Aorta (tissue), 5 donors: ENCODE data around the gene SLC44A1. TPM values are rescaled to one million over a fixed set of nuclear protein-coding genes. Genes with fewer than 3 reads are reported as not detected.

Source experiments
- ATAC-seq: fragments of 200-7000 bp; cut with Tn5 transposase; one replicate; pipeline ENCODE4 v1.9.1; 2022; ENCODE audit warnings: moderate library complexity; ENCODE audit not compliant: low FRiP score
- DNase-seq, 2 donors: peaks; one replicate each; pipeline ENCODE4 v3.0.0-alpha.2; 2020
- H3K27ac ChIP-seq, 2 donors: one replicate each; pipeline ENCODE4 v1.5.1; 2013; ENCODE audit warnings: low read length in 2 of 2, mild to moderate bottlenecking in 2 of 2, moderate library complexity in 2 of 2, control low read depth in 1 of 2, inconsistent platforms in 1 of 2, low read depth in 1 of 2
- H3K27me3 ChIP-seq, 2 donors: one replicate each; pipeline ENCODE4 v1.6.1; 2013; ENCODE audit warnings: control low read depth in 1 of 2, low read length in 1 of 2, mild to moderate bottlenecking in 1 of 2, moderate library complexity in 1 of 2; ENCODE audit not compliant: insufficient read depth in 2 of 2, control insufficient read depth in 1 of 2
- H3K36me3 ChIP-seq, 2 donors: one replicate each; pipeline ENCODE4 v1.6.1; 2013; ENCODE audit warnings: control low read depth in 1 of 2, low read length in 1 of 2, mild to moderate bottlenecking in 1 of 2; ENCODE audit not compliant: insufficient read depth in 2 of 2, control insufficient read depth in 1 of 2
- H3K4me1 ChIP-seq, 2 donors: one replicate each; pipeline ENCODE4 v1.6.1; 2013; ENCODE audit warnings: low read length in 2 of 2, control low read depth in 1 of 2, mild to moderate bottlenecking in 1 of 2, moderate library complexity in 1 of 2; ENCODE audit not compliant: insufficient read depth in 2 of 2, control insufficient read depth in 1 of 2
- H3K4me3 ChIP-seq, 2 donors: one replicate each; pipeline ENCODE4 v1.5.1; 2013; ENCODE audit warnings: low read length in 2 of 2, control low read depth in 1 of 2, mild to moderate bottlenecking in 1 of 2
- H3K9me3 ChIP-seq: one replicate; pipeline ENCODE4 v1.6.1; 2013; ENCODE audit warnings: mild to moderate bottlenecking, low read length; ENCODE audit not compliant: control insufficient read depth
- WGBS, 2 donors: extraction: QIAGEN DNeasy Blood & Tissue Kit; methylation state at CpG; one replicate each; pipeline ENCODE4 v1.1.7; 2013; 5-methylcytosine and 5-hydroxymethylcytosine counted together
- intact Hi-C, 2 donors: fragments of 100-400 bp; cut with DNase I; formaldehyde crosslinking; loops; one replicate each; pipeline versions ENCODE4 v1.14.2 to v1.15.0; 2022
- polyA plus RNA-seq, 2 donors: library from polyadenylated mRNA; stranded (reverse); fragments of 200-250 nt; gene quantifications; one replicate each; pipeline ENCODE4 v1.2.3, GENCODE V29; 2013
- total RNA-seq, 2 donors: library from RNA; stranded (reverse); fragmentation: NEBNext Ultra II Directional; extraction: Animal tissue kit (Norgen Biotek cat#: 25700); gene quantifications; one replicate each; pipeline ENCODE4 v1.2.1, GENCODE V29; 2021
- donor health status: healthy with polysubstance abuse.
- donor health status: Bipolar disorder and iron deficiency.
- donor health status: DM: no; HTN: no; CAD: no.
- donor health status: DM: no; HTN: no; CAD: no.
- donor health status: DM: yes; HTN: yes; CAD: no.

The SLC44A1 gene
- total and polyA plus RNA-seq, 4 donors, result 11.4 to 46.6 (median 30.4) TPM

DNA sequence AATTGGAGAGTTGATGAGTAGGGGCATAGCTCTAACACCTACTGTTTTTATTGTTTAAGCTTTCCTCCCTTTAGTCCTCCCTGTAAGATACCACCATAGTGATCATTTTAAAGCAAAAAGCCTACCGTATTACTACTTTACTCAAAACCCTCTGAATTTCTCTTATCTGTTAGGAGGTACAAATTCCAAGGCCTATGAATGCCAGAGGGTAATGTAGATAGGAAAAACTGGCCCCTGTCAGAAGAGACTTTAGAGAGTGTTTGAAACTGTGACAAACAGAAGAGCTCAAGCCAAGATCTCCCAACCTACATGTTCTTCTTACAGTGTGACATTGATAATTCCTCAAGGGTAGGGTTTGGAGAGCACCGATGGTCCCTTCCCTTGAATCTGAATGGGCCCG is 7.2 kb upstream of the SLC44A1 start:
- no peaks in the 10 kb centered on the region for H3K9me3 ChIP-seq
- no peak overlapping the region for H3K4me3 ChIP-seq
- intact Hi-C loops, result no loop called here
- no peak for DNase-seq
- H3K27ac ChIP-seq, result no peak overlapping the region
- H3K36me3 ChIP-seq, result no peaks in the 10 kb centered on the region
- no peak for ATAC-seq
- 96 to 99% methylated on average over 3 of the region's 3 CpGs for WGBS, 2 donors
- peaks cover 0 to 4% of the 10 kb centered on the region in 2 donors for H3K4me1 ChIP-seq
- no peaks in the 10 kb centered on the region for H3K27me3 ChIP-seq

- WGBS, 2 donors, result 89% methylated on average over 3 of the region's 3 CpGs
- H3K36me3 ChIP-seq, result no peaks in the 10 kb centered on the region
- H3K9me3 ChIP-seq, result no peaks in the 10 kb centered on the region
- H3K4me3 ChIP-seq, result no peak overlapping the region
- no peaks in the 10 kb centered on the region for H3K27me3 ChIP-seq
- no peak overlapping the region for H3K27ac ChIP-seq
- intact Hi-C loops, result no loop called here
- DNase-seq (no peak), ATAC-seq (no peak)
- peaks cover 0 to 4% of the 10 kb centered on the region in 2 donors for H3K4me1 ChIP-seq
These were observed 6.1 kb upstream of the SLC44A1 start for GRCh38 chr9:105238302-105238701.

- no peak overlapping the region for H3K27ac ChIP-seq
- WGBS, 2 donors, result 35 to 43% methylated on average over 4 of the region's 4 CpGs
These were observed 3.0 kb upstream of the SLC44A1 start for GRCh38 chr9:105241356-105242043.

DNA sequence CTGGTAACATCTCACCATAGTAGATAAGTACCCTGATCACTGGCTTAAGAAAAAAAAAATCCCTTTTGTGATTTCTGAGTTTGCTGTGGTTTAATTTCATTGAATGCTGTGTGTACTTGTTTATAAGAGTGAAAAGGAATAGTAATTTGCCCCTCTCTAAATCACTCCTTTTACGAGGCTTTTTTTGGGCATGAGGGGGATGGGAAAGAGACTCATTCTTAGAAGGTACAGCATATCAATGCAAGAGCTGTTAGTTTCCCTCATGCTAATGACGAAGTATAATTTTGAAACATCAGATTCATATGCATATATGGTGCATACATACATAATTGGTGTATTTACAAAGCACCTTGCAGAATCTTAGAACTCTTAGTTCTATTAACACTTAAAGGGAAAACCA is 2.4 kb upstream of the SLC44A1 start:
- intact Hi-C loops, result loop anchor here in 1 of 2 donors (2.0 kb wide), 1 partner anchor 35 kb away; no protein-coding TSS in a partner anchor
- no peak overlapping the region for H3K4me3 ChIP-seq
- WGBS, 2 donors, result 24 to 29% methylated on average over 2 of the region's 2 CpGs

More at GRCh38 chr9:105241356-105242043, 3.0 kb upstream of the SLC44A1 start:
- Histone ChIP-seq H3K9me3 (no peaks in the 10 kb centered on the region), H3K4me1 (peaks cover 0 to 4% of the 10 kb centered on the region in 2 donors), H3K27me3 (no peaks in the 10 kb centered on the region), H3K4me3 (no peak overlapping the region), H3K36me3 (no peaks in the 10 kb centered on the region)
- ATAC-seq (no peak), DNase-seq (no peak)
- intact Hi-C loops, result loop anchor here in 1 of 2 donors (2.0 kb wide), 1 partner anchor 35 kb away; no protein-coding TSS in a partner anchor

DNA sequence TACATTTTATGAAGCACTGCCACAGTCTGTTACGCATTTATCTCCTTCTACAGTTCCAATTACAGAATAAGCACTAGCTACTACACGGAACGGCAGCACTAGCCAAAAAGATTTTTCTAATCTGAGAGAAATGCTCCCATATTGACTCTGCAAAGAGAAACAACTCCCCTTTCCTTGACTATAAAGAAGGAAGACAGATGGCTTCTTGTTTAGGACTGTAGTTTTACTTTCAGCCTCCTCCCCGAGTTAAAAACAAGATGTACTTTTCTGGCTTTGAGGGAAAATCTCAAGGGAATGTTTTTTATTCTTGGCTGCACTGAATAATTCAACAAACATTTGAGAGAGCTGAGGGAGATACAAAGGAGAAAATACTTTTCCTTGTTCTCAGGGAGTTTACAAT is 1.9 kb upstream of the SLC44A1 start:
- H3K27me3 ChIP-seq, result no peaks in the 10 kb centered on the region
- no peaks in the 10 kb centered on the region for H3K36me3 ChIP-seq
- peaks cover 3 to 4% of the 10 kb centered on the region in 2 donors for H3K4me1 ChIP-seq
- H3K4me3 ChIP-seq, result peak overlapping the region in 1 of 2 donors; percentile 48
- intact Hi-C loops, result loop anchor here in 1 of 2 donors (2.0 kb wide), 1 partner anchor 36 kb away; no protein-coding TSS in a partner anchor
- no peak for DNase-seq
- WGBS, 2 donors, result 5% methylated on average over 4 of the region's 4 CpGs
- H3K9me3 ChIP-seq, result no peaks in the 10 kb centered on the region
- peak overlapping the region in 1 of 2 donors; percentile 5 for H3K27ac ChIP-seq
- no peak for ATAC-seq

More for the DNA sequence above, 2.4 kb upstream of the SLC44A1 start:
- H3K36me3 ChIP-seq, result no peaks in the 10 kb centered on the region
- DNase-seq (no peak), ATAC-seq (no peak)
- no peak overlapping the region for H3K27ac ChIP-seq
- no peaks in the 10 kb centered on the region for H3K27me3 ChIP-seq
- H3K9me3 ChIP-seq, result no peaks in the 10 kb centered on the region
- peaks cover 3 to 4% of the 10 kb centered on the region in 2 donors for H3K4me1 ChIP-seq

GRCh38 chr9:105243015-105243686 is 1.3 kb upstream of the SLC44A1 start:
- Histone ChIP-seq H3K4me1 (peaks cover 3 to 4% of the 10 kb centered on the region in 2 donors), H3K4me3 (no peak overlapping the region), H3K9me3 (no peaks in the 10 kb centered on the region), H3K27ac (no peak overlapping the region), H3K36me3 (no peaks in the 10 kb centered on the region), H3K27me3 (no peaks in the 10 kb centered on the region)
- DNase-seq, result no peak
- 24 to 27% methylated on average over 5 of the region's 5 CpGs for WGBS, 2 donors
- no peak for ATAC-seq
- intact Hi-C loops, result loop anchor here in 1 of 2 donors (2.0 kb wide), 1 partner anchor 36 kb away; no protein-coding TSS in a partner anchor

DNA sequence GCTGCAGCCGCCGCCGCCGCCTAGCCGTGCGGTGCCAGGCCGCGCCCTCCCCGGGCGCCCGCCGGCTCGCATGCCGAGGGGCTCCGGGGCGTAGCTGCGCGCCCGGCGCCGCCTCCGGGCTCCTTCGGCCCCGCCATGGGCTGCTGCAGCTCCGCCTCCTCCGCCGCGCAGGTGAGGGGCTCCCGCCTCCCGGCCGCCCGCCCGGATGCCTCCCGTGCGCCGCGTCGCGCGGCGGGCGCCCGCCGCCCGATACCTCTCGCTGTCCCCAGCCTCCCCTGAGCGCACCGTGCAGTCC is 230 bp downstream of the SLC44A1 start:
- 0 to 3% methylated on average over 8 to 48 of the region's 48 CpGs for WGBS, 2 donors
- Histone ChIP-seq H3K4me1 (peaks cover 3 to 4% of the 10 kb centered on the region in 2 donors), H3K4me3 (peak overlapping the region; percentile 69 to 89), H3K27ac (peak overlapping the region in 1 of 2 donors; percentile 28), H3K36me3 (no peaks in the 10 kb centered on the region), H3K9me3 (no peaks in the 10 kb centered on the region), H3K27me3 (no peaks in the 10 kb centered on the region)
- DNase-seq, result no peak
- no peak for ATAC-seq
- intact Hi-C loops, result loop anchor here in 1 of 2 donors (2.0 kb wide), 1 partner anchor 54 kb away; no protein-coding TSS in a partner anchor

DNA sequence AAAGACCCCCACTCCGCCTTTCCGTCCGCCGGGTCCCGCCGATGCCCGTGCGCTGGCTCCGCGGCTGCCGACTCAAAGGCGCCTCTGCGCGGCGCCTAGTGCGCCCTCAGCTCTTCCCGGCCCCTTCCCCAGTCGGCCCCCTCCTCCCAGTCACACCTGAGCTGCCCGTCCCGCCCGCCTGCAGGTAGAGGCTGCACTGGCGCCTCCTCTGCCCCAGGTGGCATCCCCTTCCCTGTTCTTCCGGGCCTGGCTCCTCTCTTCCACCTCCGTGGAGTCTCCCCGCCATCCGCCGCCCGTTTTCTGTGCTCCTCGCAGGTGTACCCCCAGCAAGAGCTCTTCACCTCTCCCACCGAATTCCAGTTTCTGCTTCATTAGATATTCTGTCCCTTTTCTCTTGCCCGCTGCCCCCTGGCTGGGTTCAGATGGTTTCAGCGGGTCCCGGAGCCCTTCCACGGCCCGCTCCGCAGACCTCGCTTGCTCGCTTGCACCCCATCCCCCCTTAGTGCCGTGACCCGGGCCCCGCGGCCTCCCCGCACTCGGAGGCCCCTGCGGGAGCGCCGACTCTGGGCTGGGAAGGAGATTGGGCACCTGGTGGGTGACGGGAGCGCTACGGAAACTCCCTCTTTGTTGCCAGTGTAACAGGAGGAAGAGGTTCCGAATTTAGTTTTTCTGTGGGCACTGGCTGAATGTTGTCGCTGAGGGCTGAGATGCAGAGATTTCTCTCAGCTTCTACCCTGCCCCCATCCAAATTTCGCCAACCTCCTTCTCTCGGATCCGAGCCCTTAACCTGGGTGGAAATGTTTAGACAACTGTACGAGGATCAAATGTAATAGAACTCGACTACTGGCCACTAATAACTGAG is 809 bp downstream of the SLC44A1 start:
- DNase-seq, result peak; percentile 67 to 81
- Histone ChIP-seq H3K4me1 (peaks cover 3 to 4% of the 10 kb centered on the region in 2 donors), H3K27ac (peak overlapping the region in 1 of 2 donors; percentile 28), H3K9me3 (no peaks in the 10 kb centered on the region), H3K27me3 (no peaks in the 10 kb centered on the region), H3K36me3 (no peaks in the 10 kb centered on the region), H3K4me3 (peak overlapping the region; percentile 69 to 89)
- 0 to 1% methylated on average over 51 to 57 of the region's 57 CpGs for WGBS, 2 donors
- ATAC-seq, result peak; percentile 13
- intact Hi-C loops, result loop anchor here in 1 of 2 donors (2.0 kb wide), 1 partner anchor 54 kb away; no protein-coding TSS in a partner anchor
